Right renal cortex interstitium (tissue), 3 donors: ENCODE data around the gene DCXR. TPM values are rescaled to one million over a fixed set of nuclear protein-coding genes. Genes with fewer than 3 reads are reported as not detected.
A peak's percentile ranks its signal among the peaks of the same experiment; 100 is the strongest.
"Not testable (repeated sequence)": the region's sequence is repeated elsewhere in the genome, so short reads cannot be mapped to it uniquely, and the experiment has no call there.

Experiments used
- DNase-seq, 3 donors: peaks; one replicate each; pipeline ENCODE4 v3.0.0-alpha.2; 2013; ENCODE audit warnings: low read depth in 3 of 3, low spot score in 2 of 3
- polyA plus RNA-seq, 3 donors: library from polyadenylated mRNA; unstranded; fragments of 120-200 nt; gene quantifications; one replicate each; pipeline ENCODE4 v1.2.1, GENCODE V29; 2013; ENCODE audit not compliant: insufficient read length in 3 of 3

The DCXR gene
- polyA plus RNA-seq, 3 donors: 79.3 to 90.0 (median 89.4) TPM

- DNase-seq: no peak
Measured at GRCh38 chr17:82045936-82046484, 8.5 kb upstream of the DCXR start.

- no peak for DNase-seq
Measured at GRCh38 chr17:82043507-82043906, 6.0 kb upstream of the DCXR start.

GRCh38 chr17:82042649-82043048 lies 5.2 kb upstream of the DCXR start:
- no peak for DNase-seq

- DNase-seq: no peak
Measured at GRCh38 chr17:82041144-82041814, 3.8 kb upstream of the DCXR start.

- no peak for DNase-seq
Measured at GRCh38 chr17:82039695-82040299, 2.3 kb upstream of the DCXR start.

GRCh38 chr17:82038796-82039409 lies 1.4 kb upstream of the DCXR start:
- not testable (repeated sequence) for DNase-seq

GRCh38 chr17:82037889-82038195 lies 345 bp upstream of the DCXR start:
- no peak for DNase-seq

GRCh38 chr17:82036634-82037091 lies 834 bp downstream of the DCXR start:
- DNase-seq: no peak

- DNase-seq: no peak
Measured at GRCh38 chr17:82035956-82036633, 1.4 kb downstream of the DCXR start.

- no peak for DNase-seq
Measured at GRCh38 chr17:82035488-82035887, 2.0 kb downstream of the DCXR start.

- no peak for DNase-seq
Measured at GRCh38 chr17:82034371-82035011, 3.0 kb downstream of the DCXR start.

- DNase-seq: no peak
Measured at GRCh38 chr17:82033359-82034085, 4.0 kb downstream of the DCXR start.

- DNase-seq: no peak
Measured at GRCh38 chr17:82031885-82032627, 5.4 kb downstream of the DCXR start.

GRCh38 chr17:82031303-82031884 lies 6.1 kb downstream of the DCXR start, which contains the start of gene RAC3:
RAC3 (plus strand) TSS chr17:82031678; CDS start chr17:82031762, 84 bp downstream.
- no peak for DNase-seq

- peak in 1 of 3 donors; percentile 62 for DNase-seq
Measured at GRCh38 chr17:82030470-82031302, 6.8 kb downstream of the DCXR start.

GRCh38 chr17:82029990-82030469 lies 7.5 kb downstream of the DCXR start:
- no peak for DNase-seq

- no peak for DNase-seq
Measured at GRCh38 chr17:82029391-82029790, 8.1 kb downstream of the DCXR start.

- no peak for DNase-seq
Measured at GRCh38 chr17:82028966-82029365, 8.5 kb downstream of the DCXR start.
